ENCODE data around the gene NSD2. TPM values are rescaled to one million over a fixed set of nuclear protein-coding genes. Genes with fewer than 3 reads are reported as not detected.
"Not testable (repeated sequence)": the region's sequence is repeated elsewhere in the genome, so short reads cannot be mapped to it uniquely, and the experiment has no call there.

NSD2 gene
- total RNA-seq, 1 donor from 2014 or later, result 203 TPM

GRCh38 chr4:1993718-1994516 lies 122.7 kb downstream of the NSD2 start:
- intact Hi-C loops (cut with micrococcal nuclease), result not testable (repeated sequence)

GRCh38 chr4:1994938-1995337 lies 123.7 kb downstream of the NSD2 start:
- intact Hi-C loops (cut with micrococcal nuclease), result no loop called here

- intact Hi-C loops (cut with micrococcal nuclease), result no loop called here
Measured at GRCh38 chr4:1996866-1997611, 125.8 kb downstream of the NSD2 start.

- intact Hi-C loops (cut with micrococcal nuclease), result no loop called here
Measured at GRCh38 chr4:1997712-1998111, 126.5 kb downstream of the NSD2 start.

- intact Hi-C loops (cut with micrococcal nuclease), result no loop called here
Measured at GRCh38 chr4:1998296-1998695, 127.1 kb downstream of the NSD2 start.

- intact Hi-C loops (cut with micrococcal nuclease), result not testable (repeated sequence)
Measured at GRCh38 chr4:1999308-1999707, 128.1 kb downstream of the NSD2 start.

GRCh38 chr4:2003361-2003760 lies 132.2 kb downstream of the NSD2 start:
- intact Hi-C loops (cut with micrococcal nuclease), result not testable (repeated sequence)

GRCh38 chr4:2006367-2006766 lies 135.2 kb downstream of the NSD2 start:
- intact Hi-C loops (cut with micrococcal nuclease), result loop anchor here (5.0 kb wide), 3 partner anchors 134 to 994 kb away; partner anchors contain the start of genes FGFRL1, LETM1 and NSD2

- intact Hi-C loops (cut with micrococcal nuclease), result loop anchor here (5.0 kb wide), 3 partner anchors 135 to 995 kb away; partner anchors contain the start of genes FGFRL1, LETM1 and NSD2
Measured at GRCh38 chr4:2006956-2007653, 135.9 kb downstream of the NSD2 start.

GRCh38 chr4:2007804-2008670 lies 136.8 kb downstream of the NSD2 start:
- intact Hi-C loops (cut with micrococcal nuclease), result loop anchor here (2.0 to 5.0 kb wide), 7 partner anchors 136 to 996 kb away; partner anchors contain the start of genes FGFRL1, GRK4, LETM1 and MXD4

GRCh38 chr4:2008671-2008920 lies 137.4 kb downstream of the NSD2 start:
- intact Hi-C loops (cut with micrococcal nuclease), result loop anchor here (2.0 to 5.0 kb wide), 7 partner anchors 136 to 996 kb away; partner anchors contain the start of genes FGFRL1, GRK4, LETM1 and MXD4

- intact Hi-C loops (cut with micrococcal nuclease), result loop anchor here (1.0 to 5.0 kb wide), 14 partner anchors 32 to 997 kb away; partner anchors contain the start of genes CFAP99, FGFRL1, GRK4 and HAUS3
Measured at GRCh38 chr4:2008921-2009650, 137.9 kb downstream of the NSD2 start, which contains the start of gene NELFA. Gene NELFA (minus strand): TSS chr4:2008974. CDS start chr4:2008959, 15 bp downstream.

GRCh38 chr4:2009651-2010233 lies 138.5 kb downstream of the NSD2 start:
- intact Hi-C loops (cut with micrococcal nuclease), result loop anchor here (1.0 to 5.0 kb wide), 16 partner anchors 32 to 997 kb away; partner anchors contain the start of genes CFAP99, FGFRL1, GRK4 and HAUS3

GRCh38 chr4:2011583-2011982 lies 140.4 kb downstream of the NSD2 start:
- intact Hi-C loops (cut with micrococcal nuclease), result no loop called here

- intact Hi-C loops (cut with micrococcal nuclease), result no loop called here
Measured at GRCh38 chr4:2015008-2015407, 143.8 kb downstream of the NSD2 start.

- intact Hi-C loops (cut with micrococcal nuclease), result not testable (repeated sequence)
Measured at GRCh38 chr4:2021358-2022018, 150.3 kb downstream of the NSD2 start.

- intact Hi-C loops (cut with micrococcal nuclease), result no loop called here
Measured at GRCh38 chr4:2024683-2025082, 153.5 kb downstream of the NSD2 start.

GRCh38 chr4:2025817-2026216 lies 154.6 kb downstream of the NSD2 start:
- intact Hi-C loops (cut with micrococcal nuclease), result no loop called here

GRCh38 chr4:2027120-2027519 lies 155.9 kb downstream of the NSD2 start:
- intact Hi-C loops (cut with micrococcal nuclease), result not testable (repeated sequence)
